ENCODE results near the gene RPL28.
"Not testable (repeated sequence)": the region's sequence is repeated elsewhere in the genome, so short reads cannot be mapped to it uniquely, and the experiment has no call there.

The RPL28 gene

DNA sequence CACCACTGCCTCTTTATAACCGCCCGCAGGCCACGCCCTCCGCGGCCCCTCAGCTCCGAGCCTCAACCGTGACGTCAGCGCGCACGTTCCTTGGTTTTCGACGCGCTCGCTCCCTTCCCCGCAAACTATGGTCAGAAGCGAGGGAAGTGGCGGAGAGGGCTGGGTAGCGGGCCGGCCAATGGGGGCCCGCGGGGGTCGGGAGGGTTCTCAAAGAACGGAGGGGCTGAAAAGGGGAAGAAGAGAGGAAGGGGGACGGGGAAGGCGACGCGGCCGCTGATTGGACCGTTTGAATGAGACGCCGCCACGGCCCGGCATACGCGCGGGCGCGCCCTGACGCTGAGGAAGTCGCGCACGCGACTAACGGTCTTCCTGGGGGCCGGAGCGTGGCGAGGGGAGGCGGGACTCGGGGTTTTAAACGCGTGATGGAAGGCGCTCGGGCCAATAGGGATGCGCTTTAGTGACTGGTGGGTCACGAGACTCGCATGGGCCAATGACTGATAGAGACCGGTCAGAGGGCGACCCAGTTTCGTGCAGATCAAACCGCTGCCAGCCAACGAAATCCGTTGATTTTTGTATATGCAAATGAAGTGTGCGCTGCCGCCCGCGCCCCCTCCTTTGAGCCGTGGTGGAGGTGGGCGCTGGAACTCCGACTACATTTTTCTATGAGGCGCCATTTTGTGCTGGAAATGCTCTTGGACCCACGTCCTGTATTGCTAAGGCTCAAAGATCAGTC is 22.2 kb downstream of the RPL28 start:
- peak; percentile 97 for DNase-seq
- Mint-ChIP-seq H3K27ac (peak overlapping the region; percentile 99), H3K4me3 (peak overlapping the region; percentile 92), H3K36me3 (ENCODE audit: low read depth) (peaks cover 50% of the 10 kb centered on the region), H3K27me3 (no peaks in the 10 kb centered on the region), H3K9me3 (peaks cover 10% of the 10 kb centered on the region), H3K4me1 (ENCODE audit: low read depth) (peaks cover 37% of the 10 kb centered on the region)

DNA sequence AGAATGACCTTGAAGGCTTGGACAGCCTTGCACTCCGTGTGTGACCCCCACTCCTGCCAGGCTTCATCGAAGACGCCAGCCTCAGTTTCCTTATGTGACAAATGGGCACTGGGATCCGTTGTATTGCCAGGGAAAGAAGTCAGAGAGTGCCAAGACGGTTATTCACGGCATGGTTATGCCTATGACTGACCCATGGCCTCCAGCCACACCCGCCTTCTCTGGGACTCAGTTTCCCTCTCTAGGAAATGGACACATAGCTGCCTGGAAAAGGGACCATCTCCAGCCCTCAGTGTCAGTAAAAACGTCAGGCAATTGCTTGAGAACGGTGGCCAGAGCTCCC is 22.8 kb downstream of the RPL28 start:
- Mint-ChIP-seq H3K36me3 (ENCODE audit: low read depth) (peaks cover 45% of the 10 kb centered on the region), H3K27ac (peak overlapping the region; percentile 99), H3K27me3 (no peaks in the 10 kb centered on the region), H3K4me3 (peak overlapping the region; percentile 92), H3K9me3 (peaks cover 10% of the 10 kb centered on the region), H3K4me1 (ENCODE audit: low read depth) (peaks cover 33% of the 10 kb centered on the region)
- no peak for DNase-seq

DNA sequence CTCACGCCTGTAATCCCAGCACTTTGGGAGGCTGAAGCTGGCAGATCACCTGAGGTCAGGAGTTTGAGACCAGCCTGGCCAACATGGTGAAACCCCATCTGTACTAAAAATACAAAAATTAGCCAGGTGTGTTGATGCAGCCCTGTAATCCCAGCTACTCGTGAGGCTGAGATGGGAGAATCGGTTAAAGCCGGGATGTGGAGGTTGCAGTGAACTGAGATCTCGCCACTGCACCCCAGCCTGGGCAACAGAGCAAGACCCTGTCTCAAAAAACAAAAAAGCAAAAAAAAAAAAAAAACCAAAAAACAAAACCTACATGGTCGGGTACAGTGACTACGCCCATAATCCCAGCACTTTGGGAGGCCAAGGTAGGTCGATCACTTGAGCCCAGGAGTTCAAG is 23.4 kb downstream of the RPL28 start:
- peaks cover 28% of the 10 kb centered on the region for H3K4me1 Mint-ChIP-seq (ENCODE audit: low read depth)
- H3K9me3 Mint-ChIP-seq: peaks cover 10% of the 10 kb centered on the region
- H3K27me3 Mint-ChIP-seq, H3K4me3 Mint-ChIP-seq, DNase-seq: not testable (repeated sequence)
- peaks cover 38% of the 10 kb centered on the region for H3K36me3 Mint-ChIP-seq (ENCODE audit: low read depth)
- peak overlapping the region; percentile 99 for H3K27ac Mint-ChIP-seq

DNA sequence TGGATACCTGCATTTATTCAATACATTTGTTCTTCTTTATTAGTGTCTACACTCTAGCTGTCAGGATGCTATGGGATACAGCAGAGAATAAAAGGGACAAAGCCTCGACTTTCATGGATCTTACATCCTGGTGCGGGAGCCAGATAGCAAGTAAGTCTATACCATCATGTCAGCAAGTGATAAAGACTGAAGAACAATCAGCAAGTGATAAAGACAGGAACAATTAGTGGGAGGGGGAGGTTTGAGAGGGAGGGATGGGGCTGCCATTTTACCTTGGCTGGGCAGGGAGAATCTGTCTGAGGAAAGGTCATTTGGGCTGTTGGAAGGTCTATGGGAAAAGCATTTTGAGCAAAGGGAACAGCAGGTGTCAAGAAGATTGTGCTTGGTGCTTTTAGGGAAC is 24.4 kb downstream of the RPL28 start:
- peaks cover 10% of the 10 kb centered on the region for H3K9me3 Mint-ChIP-seq
- H3K27me3 Mint-ChIP-seq: no peaks in the 10 kb centered on the region
- H3K27ac Mint-ChIP-seq: no peak overlapping the region
- H3K4me1 Mint-ChIP-seq (ENCODE audit: low read depth): peaks cover 26% of the 10 kb centered on the region
- DNase-seq: no peak
- peaks cover 29% of the 10 kb centered on the region for H3K36me3 Mint-ChIP-seq (ENCODE audit: low read depth)
- no peak overlapping the region for H3K4me3 Mint-ChIP-seq

GRCh38 chr19:55418185-55418584 is 32.5 kb downstream of the RPL28 start:
- Mint-ChIP-seq H3K4me3 (no peak overlapping the region), H3K27me3 (no peaks in the 10 kb centered on the region), H3K4me1 (ENCODE audit: low read depth) (peaks cover 18% of the 10 kb centered on the region), H3K9me3 (no peaks in the 10 kb centered on the region), H3K36me3 (ENCODE audit: low read depth) (no peaks in the 10 kb centered on the region), H3K27ac (no peak overlapping the region)
- peak; percentile 50 for DNase-seq

- no peak overlapping the region for H3K4me3 Mint-ChIP-seq
- no peak overlapping the region for H3K27ac Mint-ChIP-seq
- no peaks in the 10 kb centered on the region for H3K36me3 Mint-ChIP-seq (ENCODE audit: low read depth)
- H3K4me1 Mint-ChIP-seq (ENCODE audit: low read depth): peaks cover 18% of the 10 kb centered on the region
- H3K27me3 Mint-ChIP-seq: no peaks in the 10 kb centered on the region
- H3K9me3 Mint-ChIP-seq: no peaks in the 10 kb centered on the region
- no peak for DNase-seq
These were observed 33.4 kb downstream of the RPL28 start for GRCh38 chr19:55419103-55419502.

- no peaks in the 10 kb centered on the region for H3K9me3 Mint-ChIP-seq
- H3K36me3 Mint-ChIP-seq (ENCODE audit: low read depth): no peaks in the 10 kb centered on the region
- H3K4me3 Mint-ChIP-seq: no peak overlapping the region
- peaks cover 18% of the 10 kb centered on the region for H3K4me1 Mint-ChIP-seq (ENCODE audit: low read depth)
- no peaks in the 10 kb centered on the region for H3K27me3 Mint-ChIP-seq
- DNase-seq: no peak
- H3K27ac Mint-ChIP-seq: no peak overlapping the region
These were observed 34.0 kb downstream of the RPL28 start for GRCh38 chr19:55419624-55420236.

DNA sequence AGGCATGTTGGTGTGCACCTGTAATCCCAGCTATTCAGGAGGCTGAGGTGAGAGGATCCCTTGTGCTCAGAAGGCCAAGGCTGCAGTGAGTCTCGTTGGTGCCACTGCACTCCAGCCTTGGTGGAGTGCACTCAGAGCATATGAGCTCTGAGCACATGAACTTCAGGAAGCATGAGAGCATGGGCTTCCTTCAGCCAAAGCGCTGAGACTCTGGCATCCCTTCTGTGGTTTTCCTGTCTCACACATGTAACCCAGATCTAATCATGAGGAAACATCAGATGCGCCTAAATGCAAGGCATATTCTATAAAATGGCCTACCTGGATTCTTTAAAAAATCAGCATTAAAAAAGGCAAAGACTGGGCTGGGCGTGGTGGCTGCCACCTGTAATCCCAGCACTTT is 35.5 kb downstream of the RPL28 start:
- DNase-seq; H3K27ac Mint-ChIP-seq; H3K4me3 Mint-ChIP-seq; H3K36me3 Mint-ChIP-seq (ENCODE audit: low read depth); H3K9me3 Mint-ChIP-seq; H3K27me3 Mint-ChIP-seq: not testable (repeated sequence)
- H3K4me1 Mint-ChIP-seq (ENCODE audit: low read depth): peaks cover 18% of the 10 kb centered on the region

DNA sequence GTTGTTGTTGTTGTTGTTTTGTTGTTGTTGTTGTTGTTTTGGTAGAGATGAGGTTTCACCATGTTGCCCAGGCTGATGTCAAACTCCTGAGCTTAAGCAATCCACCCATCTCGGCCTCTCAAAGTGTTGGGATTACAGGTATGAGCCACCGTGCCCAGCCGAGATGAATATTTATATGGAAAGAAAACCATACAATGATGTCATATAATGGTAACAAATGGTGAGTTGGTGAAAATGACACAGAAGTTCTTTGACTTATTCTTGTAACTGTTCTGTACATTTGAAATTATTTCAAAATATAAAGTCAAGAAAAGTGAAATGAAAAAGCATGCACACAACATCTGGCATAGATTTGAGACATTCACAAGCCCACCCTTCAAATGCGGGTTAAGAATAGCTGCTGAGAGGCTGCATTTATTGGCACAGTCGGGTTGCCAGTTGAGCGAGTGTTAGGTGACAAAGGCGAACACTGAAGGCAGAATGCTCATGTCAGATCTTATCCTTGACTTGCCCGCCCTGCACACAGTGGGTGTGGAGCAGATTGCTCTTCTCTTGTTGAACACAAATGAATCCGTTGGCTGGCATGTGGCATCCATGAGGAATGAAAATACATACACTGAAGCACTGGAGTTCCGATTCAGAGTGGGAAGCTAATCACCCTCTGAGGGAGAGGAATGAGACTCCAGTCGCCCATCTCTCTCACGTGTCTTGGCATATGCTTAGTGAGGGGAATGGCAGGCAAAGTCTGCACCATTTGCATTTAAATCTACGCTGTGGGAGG is 37.7 kb downstream of the RPL28 start:
- peaks cover 14% of the 10 kb centered on the region for H3K4me1 Mint-ChIP-seq (ENCODE audit: low read depth)
- H3K27ac Mint-ChIP-seq: no peak overlapping the region
- H3K27me3 Mint-ChIP-seq: peaks cover 4% of the 10 kb centered on the region
- no peaks in the 10 kb centered on the region for H3K9me3 Mint-ChIP-seq
- no peak for DNase-seq
- H3K36me3 Mint-ChIP-seq (ENCODE audit: low read depth): no peaks in the 10 kb centered on the region
- H3K4me3 Mint-ChIP-seq: no peak overlapping the region

DNA sequence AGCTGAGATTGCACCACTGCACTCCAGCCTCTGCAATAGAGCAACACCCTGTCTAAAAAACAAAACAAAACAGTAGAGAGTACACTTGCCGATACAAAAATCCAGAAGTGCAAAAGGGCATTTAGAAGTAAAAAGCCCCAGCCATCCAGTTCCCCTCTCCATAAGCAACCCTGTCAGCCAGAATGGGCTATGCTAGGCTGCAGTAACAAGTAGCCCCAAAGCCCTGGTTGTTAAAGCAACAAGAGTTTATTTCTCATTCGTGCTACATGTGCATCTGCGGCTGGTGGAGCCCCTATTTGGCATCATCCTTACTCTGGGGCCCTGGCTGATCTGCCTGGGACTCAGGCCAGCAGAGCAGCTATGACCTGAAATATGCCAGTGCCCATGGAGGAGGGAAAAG is 38.8 kb downstream of the RPL28 start:
- H3K36me3 Mint-ChIP-seq (ENCODE audit: low read depth): no peaks in the 10 kb centered on the region
- peaks cover 14% of the 10 kb centered on the region for H3K4me1 Mint-ChIP-seq (ENCODE audit: low read depth)
- no peak overlapping the region for H3K27ac Mint-ChIP-seq
- peaks cover 10% of the 10 kb centered on the region for H3K27me3 Mint-ChIP-seq
- H3K4me3 Mint-ChIP-seq: no peak overlapping the region
- DNase-seq: no peak
- no peaks in the 10 kb centered on the region for H3K9me3 Mint-ChIP-seq

GRCh38 chr19:55426042-55426441 is 40.3 kb downstream of the RPL28 start:
- H3K36me3 Mint-ChIP-seq (ENCODE audit: low read depth): no peaks in the 10 kb centered on the region
- DNase-seq: no peak
- no peak overlapping the region for H3K27ac Mint-ChIP-seq
- peaks cover 9% of the 10 kb centered on the region for H3K4me1 Mint-ChIP-seq (ENCODE audit: low read depth)
- H3K27me3 Mint-ChIP-seq: peaks cover 23% of the 10 kb centered on the region
- H3K9me3 Mint-ChIP-seq: no peaks in the 10 kb centered on the region
- no peak overlapping the region for H3K4me3 Mint-ChIP-seq

DNA sequence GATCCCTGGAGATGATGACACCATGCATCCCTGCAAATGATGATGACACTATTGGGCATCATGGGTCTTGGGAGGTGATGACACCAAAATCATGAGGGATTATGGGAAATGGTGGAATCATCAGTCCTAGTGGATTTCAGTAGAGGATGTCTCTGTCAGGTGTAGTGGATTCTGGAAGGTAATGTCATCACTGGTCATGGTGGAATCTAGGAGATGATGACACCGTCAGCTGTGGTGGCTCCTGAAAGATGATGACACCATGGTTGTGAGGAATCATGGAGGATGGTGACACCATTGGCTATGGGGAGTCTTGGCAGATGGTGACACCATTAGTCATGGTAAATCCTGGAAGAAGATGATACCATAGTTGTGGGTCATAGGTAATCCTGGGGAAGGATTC is 45.5 kb downstream of the RPL28 start:
- no peak overlapping the region for H3K4me3 Mint-ChIP-seq

GRCh38 chr19:55432241-55432959 is 46.7 kb downstream of the RPL28 start:
- H3K4me3 Mint-ChIP-seq: no peak overlapping the region
- no peaks in the 10 kb centered on the region for H3K4me1 Mint-ChIP-seq (ENCODE audit: low read depth)
- no peak for DNase-seq
- peaks cover 53% of the 10 kb centered on the region for H3K27me3 Mint-ChIP-seq
- H3K36me3 Mint-ChIP-seq (ENCODE audit: low read depth): no peaks in the 10 kb centered on the region
- no peaks in the 10 kb centered on the region for H3K9me3 Mint-ChIP-seq
- H3K27ac Mint-ChIP-seq: no peak overlapping the region

More for the DNA sequence above, 45.5 kb downstream of the RPL28 start:
- Mint-ChIP-seq H3K4me1 (ENCODE audit: low read depth) (no peaks in the 10 kb centered on the region), H3K27me3 (peaks cover 41% of the 10 kb centered on the region), H3K36me3 (ENCODE audit: low read depth) (no peaks in the 10 kb centered on the region), H3K27ac (no peak overlapping the region), H3K9me3 (no peaks in the 10 kb centered on the region)
- DNase-seq: no peak

DNA sequence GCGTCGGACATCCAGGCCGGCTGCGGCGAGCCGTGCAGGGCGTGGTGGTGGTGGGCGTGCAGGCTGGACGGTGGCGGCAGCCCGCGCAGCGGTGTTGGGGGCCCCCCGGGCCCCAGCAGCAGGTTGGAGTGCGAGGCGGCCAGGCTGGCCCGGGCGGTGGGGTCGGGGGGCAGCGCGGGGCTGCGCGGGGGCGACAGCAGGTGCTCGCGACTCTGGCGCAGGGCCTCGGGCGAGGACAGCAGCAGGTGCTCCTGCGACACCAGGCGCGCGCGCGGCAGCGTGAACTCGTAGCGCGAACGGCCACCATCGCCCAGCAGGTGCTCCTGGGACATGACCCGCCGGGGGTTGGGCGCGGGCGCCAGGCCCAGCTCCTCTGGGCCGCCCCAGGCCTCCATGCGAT is 47.6 kb downstream of the RPL28 start:
- peaks cover 58% of the 10 kb centered on the region for H3K27me3 Mint-ChIP-seq
- no peaks in the 10 kb centered on the region for H3K9me3 Mint-ChIP-seq
- H3K36me3 Mint-ChIP-seq (ENCODE audit: low read depth): no peaks in the 10 kb centered on the region
- no peak overlapping the region for H3K4me3 Mint-ChIP-seq
- no peak for DNase-seq
- no peaks in the 10 kb centered on the region for H3K4me1 Mint-ChIP-seq (ENCODE audit: low read depth)
- H3K27ac Mint-ChIP-seq: no peak overlapping the region

All from activated T-cell treated with anti-CD3 and anti-CD28 coated beads, Interleukin-2, amount 50 U/mL, for 24 hours (primary cell).